Neural progenitor cell (in vitro differentiated cells): ENCODE data around the gene PACSIN3.

Experiments used
- CTCF ChIP-seq: fragments of 200-600 bp; sonication (generic); IDR thresholded peaks from 2 replicates; pipeline ENCODE4 v1.5.1; 2017; ENCODE audit warnings: antibody characterized with exemption, mild to moderate bottlenecking
- EZH2 ChIP-seq: fragments of 200-600 bp; sonication (generic); IDR thresholded peaks from 2 replicates; pipeline ENCODE4 v1.6.1; 2017; ENCODE audit warnings: antibody characterized with exemption, mild to moderate bottlenecking, moderate library complexity

- no peak for TF ChIP-seq CTCF
- TF ChIP-seq EZH2 = no peak
Observed at GRCh38 chr11:47136921-47137320, 49.3 kb downstream of the PACSIN3 start.
